Measurements from ENCODE around the gene PIEZO1. TPM values are rescaled to one million over a fixed set of nuclear protein-coding genes. Genes with fewer than 3 reads are reported as not detected.

PIEZO1 gene
- total RNA-seq = 37.7 and 44.7 TPM in 2 replicates
- long read RNA-seq, partial matches to known transcripts = 3 of 4 reads
- long read RNA-seq, other reads (novel, unspliced or antisense) = 1 of 4 reads

- Mint-ChIP-seq H3K36me3 (ENCODE audit: insufficient read depth) (no peaks in the 10 kb centered on the region), H3K9me3 (ENCODE audit: low read depth) (no peaks in the 10 kb centered on the region), H3K27ac (peak within 1 kb of the TSS; percentile 84), H3K27me3 (peaks cover 30% of the 10 kb centered on the region), H3K4me3 (ENCODE audit: low read depth) (peak within 1 kb of the TSS; percentile 71), H3K4me1 (ENCODE audit: low read depth) (no peaks in the 10 kb centered on the region)
- no peak for DNase-seq (ENCODE audit: low spot score, unreplicated experiment)
- peak; percentile 82 for TF ChIP-seq CTCF (IDR thresholded peaks at IDR 0.05; ENCODE audit: unreplicated experiment)
Observed at GRCh38 chr16:88785106-88785924, at the start of gene PIEZO1. Gene PIEZO1, minus strand, starts transcription at chr16:88785220. Its CDS starts 256 bp downstream, at chr16:88784964.

GRCh38 chr16:88834670-88835069 is 49.6 kb upstream of the PIEZO1 start:
- no peak for TF ChIP-seq CTCF (IDR thresholded peaks at IDR 0.05; ENCODE audit: unreplicated experiment)
- no peak for DNase-seq (ENCODE audit: low spot score, unreplicated experiment)
- Mint-ChIP-seq H3K27ac (no peak overlapping the region), H3K27me3 (no peaks in the 10 kb centered on the region), H3K36me3 (ENCODE audit: insufficient read depth) (no peaks in the 10 kb centered on the region), H3K9me3 (ENCODE audit: low read depth) (no peaks in the 10 kb centered on the region), H3K4me3 (ENCODE audit: low read depth) (no peak overlapping the region), H3K4me1 (ENCODE audit: low read depth) (no peaks in the 10 kb centered on the region)

DNA sequence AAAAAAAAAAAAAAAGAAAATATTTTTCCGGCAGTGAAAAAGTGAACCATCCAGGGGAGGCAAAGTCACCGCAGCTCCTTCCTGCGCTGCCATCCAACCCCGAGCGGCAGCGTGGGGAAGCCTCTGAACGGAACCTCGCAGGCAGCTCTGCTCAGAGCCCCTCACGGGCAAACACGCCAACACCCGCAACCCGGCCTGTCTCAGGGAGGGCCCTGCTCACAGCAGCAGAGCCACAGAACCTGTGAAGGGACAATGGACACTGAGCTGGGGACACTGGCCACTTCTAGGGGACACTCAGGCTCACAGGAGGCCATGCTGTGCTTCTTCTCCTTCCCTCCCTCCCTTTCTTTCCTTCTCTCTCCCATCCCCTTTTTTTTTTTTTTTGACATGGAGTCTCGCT is 48.1 kb upstream of the PIEZO1 start:
- no peak overlapping the region for H3K4me3 Mint-ChIP-seq (ENCODE audit: low read depth)
- H3K4me1 Mint-ChIP-seq (ENCODE audit: low read depth) = no peaks in the 10 kb centered on the region
- no peak overlapping the region for H3K27ac Mint-ChIP-seq
- DNase-seq (ENCODE audit: low spot score, unreplicated experiment) = no peak
- H3K36me3 Mint-ChIP-seq (ENCODE audit: insufficient read depth) = no peaks in the 10 kb centered on the region
- no peaks in the 10 kb centered on the region for H3K9me3 Mint-ChIP-seq (ENCODE audit: low read depth)
- no peaks in the 10 kb centered on the region for H3K27me3 Mint-ChIP-seq
- no peak for TF ChIP-seq CTCF (IDR thresholded peaks at IDR 0.05; ENCODE audit: unreplicated experiment)

GRCh38 chr16:88831838-88832237 is 46.8 kb upstream of the PIEZO1 start:
- Mint-ChIP-seq H3K9me3 (ENCODE audit: low read depth) (no peaks in the 10 kb centered on the region), H3K4me1 (ENCODE audit: low read depth) (no peaks in the 10 kb centered on the region), H3K4me3 (ENCODE audit: low read depth) (no peak overlapping the region), H3K36me3 (ENCODE audit: insufficient read depth) (no peaks in the 10 kb centered on the region), H3K27ac (no peak overlapping the region), H3K27me3 (no peaks in the 10 kb centered on the region)
- TF ChIP-seq CTCF (IDR thresholded peaks at IDR 0.05; ENCODE audit: unreplicated experiment) = peak; percentile 23
- no peak for DNase-seq (ENCODE audit: low spot score, unreplicated experiment)

DNA sequence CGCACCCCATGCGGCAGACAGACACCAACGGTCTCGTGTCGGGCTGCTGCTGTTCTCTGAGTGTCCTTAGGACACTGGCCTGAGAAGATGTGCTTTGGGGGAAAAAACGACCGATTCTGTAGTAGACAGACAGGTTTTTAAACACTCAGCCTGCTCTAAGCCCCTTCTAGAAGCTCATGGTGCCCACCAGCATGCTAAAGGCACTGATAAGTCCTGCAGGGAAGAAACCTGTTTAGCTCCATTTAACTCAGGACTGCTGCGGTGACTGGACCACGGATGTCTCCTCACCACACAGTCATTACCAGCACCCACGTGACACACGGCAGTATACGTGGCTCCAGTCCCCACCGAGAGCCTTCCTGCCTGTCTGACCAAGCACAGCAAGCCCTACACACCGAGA is 45.8 kb upstream of the PIEZO1 start:
- H3K27me3 Mint-ChIP-seq = no peaks in the 10 kb centered on the region
- H3K4me1 Mint-ChIP-seq (ENCODE audit: low read depth) = no peaks in the 10 kb centered on the region
- no peak overlapping the region for H3K27ac Mint-ChIP-seq
- no peaks in the 10 kb centered on the region for H3K36me3 Mint-ChIP-seq (ENCODE audit: insufficient read depth)
- H3K4me3 Mint-ChIP-seq (ENCODE audit: low read depth) = no peak overlapping the region
- no peak for TF ChIP-seq CTCF (IDR thresholded peaks at IDR 0.05; ENCODE audit: unreplicated experiment)
- DNase-seq (ENCODE audit: low spot score, unreplicated experiment) = no peak
- H3K9me3 Mint-ChIP-seq (ENCODE audit: low read depth) = no peaks in the 10 kb centered on the region
